ENCODE results near the gene CLMP. TPM values are rescaled to one million over a fixed set of nuclear protein-coding genes. Genes with fewer than 3 reads are reported as not detected.

Gene CLMP
- total and polyA plus RNA-seq, 9 of the 15 experiments (the other 6 are each of a cell fraction or from before 2014, with no cell fraction given), result 0.02 to 0.15 (median 0.03) TPM; not detected in 6

DNA sequence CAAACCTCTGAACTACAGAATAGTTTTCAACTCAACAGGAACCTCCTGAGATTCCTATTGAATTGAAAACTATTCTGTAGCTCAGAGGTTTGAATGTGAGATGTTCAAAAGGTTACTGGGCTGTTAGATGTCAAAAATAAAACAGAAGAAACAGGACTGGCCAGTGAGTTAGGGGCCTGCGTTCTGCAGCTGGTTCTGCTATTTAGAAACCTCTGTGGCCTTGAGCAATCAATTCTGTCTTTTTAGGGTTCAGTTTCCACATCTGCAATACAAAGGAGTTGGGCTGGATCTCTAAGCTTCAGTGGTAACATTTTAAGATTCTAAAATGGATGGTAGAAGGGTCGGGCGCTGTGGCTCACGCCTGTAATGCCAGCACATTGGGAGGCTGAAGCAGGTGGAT is 55.8 kb downstream of the CLMP start:
- no peak for FAIRE-seq
- POLR2A ChIA-PET, result interaction anchor here (1.2 kb wide), 1 partner anchor 13 kb away, joined by 4 read pairs; no protein-coding TSS in a partner anchor
- Histone ChIP-seq H4K20me1 (replicated peaks; ENCODE audit: control insufficient read depth, insufficient read depth, low read length) (no peaks in the 10 kb centered on the region), H3K9me3 (replicated peaks; ENCODE audit: control insufficient read depth, insufficient read depth, low read depth, low read length) (no peaks in the 10 kb centered on the region), H3K36me3 (ENCODE audit: control insufficient read depth, insufficient read depth, low read length) (no peaks in the 10 kb centered on the region), H3K79me2 (ENCODE audit: control insufficient read depth, insufficient read depth, low read length) (no peaks in the 10 kb centered on the region), H3K9me1 (ENCODE audit: control insufficient read depth, insufficient read depth, low read length) (no peaks in the 10 kb centered on the region), H3K9ac (ENCODE audit: insufficient read depth in 1 of 2, low read depth in 2 of 2, low read length in 2 of 2) (no peak overlapping the region), H3K27ac (ENCODE audit: extremely low read depth, low read depth, low read length) (no peak overlapping the region), H3K27me3 (ENCODE audit: control insufficient read depth in 2 of 2, insufficient read depth in 2 of 2, low read length in 2 of 2) (peaks cover 17 to 37% of the 10 kb centered on the region in 2 experiments; a peak in 3 of 5 replicates), H3K4me3 (no peak overlapping the region), H3K4me1 (replicated peaks in 1 of 2; ENCODE audit: control insufficient read depth in 2 of 2, insufficient read depth in 2 of 2, low read length in 2 of 2) (0 out of 5 replicates have a peak, but pooled peaks cover 0 to 2% of the 10 kb centered on the region in 2 experiments), H3K4me2 (ENCODE audit: insufficient read depth, low read length) (no peak overlapping the region), H2AFZ (ENCODE audit: low read depth, low read length) (no peak overlapping the region)
- ATAC-seq, result no peak
- in situ Hi-C loops (cut with MboI) (no loop called here), intact Hi-C loops (cut with micrococcal nuclease) (no loop called here)
- no peak for DNase-seq (ENCODE audit: extremely low read depth in 1 of 4, low spot score in 3 of 4)
- CTCF ChIA-PET (ENCODE audit: low intra/inter-chr PET ratio), result no interaction called here
- TF ChIP-seq KLF13 (tag; IDR thresholded peaks at IDR 0.05; ENCODE audit: borderline replicate concordance, low read depth) (no peak), TAL1 (IDR thresholded peaks at IDR 0.05) (no peak), HEY1 (CRISPR knock-in tag; IDR thresholded peaks at IDR 0.05; ENCODE audit: borderline replicate concordance) (no peak), SETDB1 (IDR thresholded peaks at IDR 0.05; ENCODE audit: low read length) (no peak), PHF20 (IDR thresholded peaks at IDR 0.05; ENCODE audit: partially characterized antibody) (no peak), CTBP1 (IDR thresholded peaks at IDR 0.05; ENCODE audit: borderline replicate concordance) (no peak), POLR3G (IDR thresholded peaks at IDR 0.05; ENCODE audit: extremely low read depth, insufficient read length, insufficient replicate concordance) (no peak), ZC3H11A (IDR thresholded peaks at IDR 0.05; ENCODE audit: low read depth, low read length) (no peak), SMAD4 (CRISPR knock-in tag; conservative IDR thresholded peaks at IDR 0.05) (no peak), MXI1 (IDR thresholded peaks at IDR 0.05; ENCODE audit: low read depth, low read length) (no peak), DIDO1 (tag; IDR thresholded peaks at IDR 0.05; ENCODE audit: low read depth) (no peak), NFE2L1 (tag; IDR thresholded peaks at IDR 0.05; ENCODE audit: borderline replicate concordance, low read depth) (no peak), SPI1 (IDR thresholded peaks at IDR 0.05; ENCODE audit: borderline replicate concordance, low read depth, low read length) (no peak), BRCA1 (IDR thresholded peaks at IDR 0.05) (no peak), BRCA1 (CRISPR knock-in tag; IDR thresholded peaks at IDR 0.05) (no peak), HCFC1 (IDR thresholded peaks at IDR 0.05; ENCODE audit: low read depth, low read length) (no peak)
- TF ChIP-seq, protein P1, sequence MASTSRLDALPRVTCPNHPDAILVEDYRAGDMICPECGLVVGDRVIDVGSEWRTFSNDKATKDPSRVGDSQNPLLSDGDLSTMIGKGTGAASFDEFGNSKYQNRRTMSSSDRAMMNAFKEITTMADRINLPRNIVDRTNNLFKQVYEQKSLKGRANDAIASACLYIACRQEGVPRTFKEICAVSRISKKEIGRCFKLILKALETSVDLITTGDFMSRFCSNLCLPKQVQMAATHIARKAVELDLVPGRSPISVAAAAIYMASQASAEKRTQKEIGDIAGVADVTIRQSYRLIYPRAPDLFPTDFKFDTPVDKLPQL (IDR thresholded peaks at IDR 0.05; ENCODE audit: extremely low read depth, insufficient read length), result no peak
- TF ChIP-seq, protein P2, sequence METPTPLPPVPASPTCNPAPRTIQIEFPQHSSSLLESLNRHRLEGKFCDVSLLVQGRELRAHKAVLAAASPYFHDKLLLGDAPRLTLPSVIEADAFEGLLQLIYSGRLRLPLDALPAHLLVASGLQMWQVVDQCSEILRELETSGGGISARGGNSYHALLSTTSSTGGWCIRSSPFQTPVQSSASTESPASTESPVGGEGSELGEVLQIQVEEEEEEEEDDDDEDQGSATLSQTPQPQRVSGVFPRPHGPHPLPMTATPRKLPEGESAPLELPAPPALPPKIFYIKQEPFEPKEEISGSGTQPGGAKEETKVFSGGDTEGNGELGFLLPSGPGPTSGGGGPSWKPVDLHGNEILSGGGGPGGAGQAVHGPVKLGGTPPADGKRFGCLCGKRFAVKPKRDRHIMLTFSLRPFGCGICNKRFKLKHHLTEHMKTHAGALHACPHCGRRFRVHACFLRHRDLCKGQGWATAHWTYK (CRISPR knock-in tag; IDR thresholded peaks at IDR 0.05), result no peak
- 0% methylated on average over 4 of the region's 4 CpGs for WGBS (ENCODE audit: insufficient coverage, low coverage, missing lambda C conversion rate)
- no TSS peak for BruUV-seq (replicated peaks)

Measured in K562 (cell line).